ENCODE data around the gene ZNF740.

Gene ZNF740

GRCh38 chr12:53180220-53180930, at the start of gene ZNF740, which contains the start of gene CSAD:
Gene ZNF740, plus strand, starts transcription at chr12:53180722. Its CDS starts 1,262 bp downstream, at chr12:53181984.
Gene CSAD, minus strand, starts transcription at chr12:53180925. Its CDS starts 7,455 bp downstream, at chr12:53173470.
- DNase-seq (ENCODE audit: low read depth, low spot score), result peak; percentile 70
- CTCF ChIA-PET, result interaction anchor here (0.8 to 13.4 kb wide), 15 partner anchors 8 to 165 kb away, joined by 3 to 148 read pairs (median 3); no protein-coding TSS in a partner anchor
- H3K4me3 ChIP-seq (ENCODE audit: low read depth, low read length), result peak within 1 kb of the TSS; percentile 84
- POLR2A ChIA-PET, result interaction anchor here (0.5 to 2.3 kb wide), 13 partner anchors 8 to 119 kb away, joined by 3 to 9 read pairs (median 4); partner anchors contain the start of genes PFDN5 and SPRYD3
- TF ChIP-seq CTCF (IDR thresholded peaks at IDR 0.05; ENCODE audit: insufficient read depth, low read length, missing control alignments), result no peak

- no peak overlapping the region for H3K4me3 ChIP-seq (ENCODE audit: low read depth, low read length)
- POLR2A ChIA-PET, result interaction anchor here (0.6 kb wide), 1 partner anchor 11 kb away, joined by 4 read pairs; no protein-coding TSS in a partner anchor
- CTCF ChIA-PET, result interaction anchor here (1.3 to 3.3 kb wide), 2 partner anchors 28 to 57 kb away, joined by 3 to 18 read pairs; no protein-coding TSS in a partner anchor
- DNase-seq (ENCODE audit: low read depth, low spot score), result no peak
- no peak for TF ChIP-seq CTCF (IDR thresholded peaks at IDR 0.05; ENCODE audit: insufficient read depth, low read length, missing control alignments)
These were observed 48.7 kb upstream of the ZNF740 start for GRCh38 chr12:53131844-53132243.

GRCh38 chr12:53133722-53134121, 46.8 kb upstream of the ZNF740 start:
- ChIA-PET CTCF (interaction anchor here (1.1 to 1.3 kb wide), 2 partner anchors 9 to 26 kb away, joined by 3 to 4 read pairs; no protein-coding TSS in a partner anchor), POLR2A (no interaction called here)
- no peak overlapping the region for H3K4me3 ChIP-seq (ENCODE audit: low read depth, low read length)
- no peak for TF ChIP-seq CTCF (IDR thresholded peaks at IDR 0.05; ENCODE audit: insufficient read depth, low read length, missing control alignments)
- DNase-seq (ENCODE audit: low read depth, low spot score), result no peak

GRCh38 chr12:53143355-53143754, 37.2 kb upstream of the ZNF740 start:
- DNase-seq (ENCODE audit: low read depth, low spot score), result no peak
- ChIA-PET POLR2A (interaction anchor here (0.7 kb wide), 1 partner anchor 11 kb away, joined by 4 read pairs; no protein-coding TSS in a partner anchor), CTCF (interaction anchor here (0.6 kb wide), 1 partner anchor 10 kb away, joined by 3 read pairs; no protein-coding TSS in a partner anchor)
- H3K4me3 ChIP-seq (ENCODE audit: low read depth, low read length), result no peak overlapping the region
- no peak for TF ChIP-seq CTCF (IDR thresholded peaks at IDR 0.05; ENCODE audit: insufficient read depth, low read length, missing control alignments)

- ChIA-PET CTCF (interaction anchor here (0.9 to 1.7 kb wide), 5 partner anchors 12 to 69 kb away, joined by 3 to 14 read pairs (median 3); no protein-coding TSS in a partner anchor), POLR2A (no interaction called here)
- TF ChIP-seq CTCF (IDR thresholded peaks at IDR 0.05; ENCODE audit: insufficient read depth, low read length, missing control alignments), result no peak
- no peak for DNase-seq (ENCODE audit: low read depth, low spot score)
- no peak overlapping the region for H3K4me3 ChIP-seq (ENCODE audit: low read depth, low read length)
These were observed 34.9 kb upstream of the ZNF740 start for GRCh38 chr12:53145383-53146260.
